Mucosa of stomach (tissue), 1 donor: ENCODE results near the gene TRIML2.

Source experiments
- H3K27me3 ChIP-seq: one replicate; pipeline ENCODE4 v1.7.0; 2013; ENCODE audit warnings: mild to moderate bottlenecking, low read length; ENCODE audit not compliant: control insufficient read depth, insufficient read depth
- H3K36me3 ChIP-seq: one replicate; pipeline ENCODE4 v1.7.0; 2013; ENCODE audit warnings: low read length; ENCODE audit not compliant: control insufficient read depth, insufficient read depth
- H3K4me1 ChIP-seq: one replicate; pipeline ENCODE4 v1.7.0; 2013; ENCODE audit warnings: mild to moderate bottlenecking, low read length; ENCODE audit not compliant: control insufficient read depth, insufficient read depth
- H3K4me3 ChIP-seq: one replicate; pipeline ENCODE4 v1.7.0; 2013; ENCODE audit warnings: low read length
- H3K9ac ChIP-seq: one replicate; pipeline ENCODE4 v1.7.0; 2013; ENCODE audit warnings: mild to moderate bottlenecking, low read length, moderate library complexity
- H3K9me3 ChIP-seq: one replicate; pipeline ENCODE4 v1.7.0; 2013; ENCODE audit warnings: mild to moderate bottlenecking, low read length, moderate library complexity; ENCODE audit not compliant: control insufficient read depth
- donor health status: Pancreatic carcinoma.

The TRIML2 gene

GRCh38 chr4:188130355-188130754 lies 21.0 kb upstream of the TRIML2 start:
- Histone ChIP-seq H3K36me3 (no peaks in the 10 kb centered on the region), H3K4me1 (no peaks in the 10 kb centered on the region), H3K9me3 (no peaks in the 10 kb centered on the region)

GRCh38 chr4:188127214-188127874 lies 17.9 kb upstream of the TRIML2 start:
- Histone ChIP-seq H3K9ac (no peak overlapping the region), H3K36me3 (no peaks in the 10 kb centered on the region), H3K27me3 (no peaks in the 10 kb centered on the region), H3K4me1 (no peaks in the 10 kb centered on the region), H3K4me3 (no peak overlapping the region), H3K9me3 (no peaks in the 10 kb centered on the region)

More at GRCh38 chr4:188130355-188130754, 21.0 kb upstream of the TRIML2 start:
- H3K27me3 ChIP-seq = no peaks in the 10 kb centered on the region
- H3K4me3 ChIP-seq = no peak overlapping the region
- no peak overlapping the region for H3K9ac ChIP-seq

GRCh38 chr4:188121530-188121929 lies 12.1 kb upstream of the TRIML2 start:
- Histone ChIP-seq H3K9ac (no peak overlapping the region), H3K4me3 (no peak overlapping the region), H3K4me1 (no peaks in the 10 kb centered on the region), H3K36me3 (no peaks in the 10 kb centered on the region), H3K27me3 (no peaks in the 10 kb centered on the region), H3K9me3 (no peaks in the 10 kb centered on the region)

- Histone ChIP-seq H3K9ac (no peak overlapping the region), H3K36me3 (no peaks in the 10 kb centered on the region), H3K27me3 (no peaks in the 10 kb centered on the region), H3K4me1 (no peaks in the 10 kb centered on the region), H3K4me3 (no peak overlapping the region), H3K9me3 (no peaks in the 10 kb centered on the region)
These were observed 8.4 kb upstream of the TRIML2 start for GRCh38 chr4:188117631-188118324.

GRCh38 chr4:188113156-188113555 lies 3.8 kb upstream of the TRIML2 start:
- H3K27me3 ChIP-seq = no peaks in the 10 kb centered on the region
- no peak overlapping the region for H3K9ac ChIP-seq
- no peaks in the 10 kb centered on the region for H3K36me3 ChIP-seq
- no peak overlapping the region for H3K4me3 ChIP-seq
- H3K9me3 ChIP-seq = no peaks in the 10 kb centered on the region
- no peaks in the 10 kb centered on the region for H3K4me1 ChIP-seq

- no peak overlapping the region for H3K4me3 ChIP-seq
- H3K9ac ChIP-seq = no peak overlapping the region
- H3K9me3 ChIP-seq = no peaks in the 10 kb centered on the region
- H3K4me1 ChIP-seq = no peaks in the 10 kb centered on the region
- no peaks in the 10 kb centered on the region for H3K27me3 ChIP-seq
- H3K36me3 ChIP-seq = no peaks in the 10 kb centered on the region
These were observed 2.6 kb upstream of the TRIML2 start for GRCh38 chr4:188111955-188112354.

- no peaks in the 10 kb centered on the region for H3K4me1 ChIP-seq
- H3K9ac ChIP-seq = no peak overlapping the region
- no peaks in the 10 kb centered on the region for H3K27me3 ChIP-seq
- no peaks in the 10 kb centered on the region for H3K36me3 ChIP-seq
- no peak overlapping the region for H3K4me3 ChIP-seq
- H3K9me3 ChIP-seq = no peaks in the 10 kb centered on the region
These were observed 1.5 kb upstream of the TRIML2 start for GRCh38 chr4:188110741-188111471.

GRCh38 chr4:188110036-188110435 lies 633 bp upstream of the TRIML2 start:
- Histone ChIP-seq H3K9me3 (no peaks in the 10 kb centered on the region), H3K4me3 (no peak overlapping the region), H3K4me1 (no peaks in the 10 kb centered on the region), H3K9ac (no peak overlapping the region), H3K27me3 (no peaks in the 10 kb centered on the region), H3K36me3 (no peaks in the 10 kb centered on the region)

GRCh38 chr4:188107931-188108843 lies 1.2 kb downstream of the TRIML2 start:
- H3K4me1 ChIP-seq = no peaks in the 10 kb centered on the region
- no peak overlapping the region for H3K9ac ChIP-seq

GRCh38 chr4:188106454-188106853 lies 2.9 kb downstream of the TRIML2 start:
- no peaks in the 10 kb centered on the region for H3K9me3 ChIP-seq
- no peak overlapping the region for H3K9ac ChIP-seq
- no peaks in the 10 kb centered on the region for H3K4me1 ChIP-seq
- H3K36me3 ChIP-seq = no peaks in the 10 kb centered on the region
- no peaks in the 10 kb centered on the region for H3K27me3 ChIP-seq
- no peak overlapping the region for H3K4me3 ChIP-seq

More at GRCh38 chr4:188107931-188108843, 1.2 kb downstream of the TRIML2 start:
- Histone ChIP-seq H3K4me3 (no peak overlapping the region), H3K27me3 (no peaks in the 10 kb centered on the region), H3K36me3 (no peaks in the 10 kb centered on the region), H3K9me3 (no peaks in the 10 kb centered on the region)

GRCh38 chr4:188092824-188093223 lies 16.6 kb downstream of the TRIML2 start:
- Histone ChIP-seq H3K4me1 (no peaks in the 10 kb centered on the region), H3K27me3 (no peaks in the 10 kb centered on the region), H3K9ac (no peak overlapping the region), H3K4me3 (no peak overlapping the region), H3K9me3 (no peaks in the 10 kb centered on the region), H3K36me3 (no peaks in the 10 kb centered on the region)
